ENCODE data around the gene SUMO4.

Gene SUMO4

GRCh38 chr6:149379977-149380376 lies 20.1 kb upstream of the SUMO4 start:
- H3K9me3 Mint-ChIP-seq (ENCODE audit: low read depth): no peaks in the 10 kb centered on the region
- H3K27ac Mint-ChIP-seq: peak overlapping the region; percentile 82
- H3K36me3 Mint-ChIP-seq: peaks cover 49% of the 10 kb centered on the region
- H3K4me1 Mint-ChIP-seq (ENCODE audit: low read depth): peaks cover 79% of the 10 kb centered on the region
- no peaks in the 10 kb centered on the region for H3K27me3 Mint-ChIP-seq
- no peak overlapping the region for H3K4me3 Mint-ChIP-seq

- peak overlapping the region; percentile 46 for H3K4me3 Mint-ChIP-seq
- H3K27me3 Mint-ChIP-seq: no peaks in the 10 kb centered on the region
- H3K36me3 Mint-ChIP-seq: peaks cover 45% of the 10 kb centered on the region
- peaks cover 78% of the 10 kb centered on the region for H3K4me1 Mint-ChIP-seq (ENCODE audit: low read depth)
- H3K27ac Mint-ChIP-seq: peak overlapping the region; percentile 82
- H3K9me3 Mint-ChIP-seq (ENCODE audit: low read depth): no peaks in the 10 kb centered on the region
These were observed 19.5 kb upstream of the SUMO4 start for GRCh38 chr6:149380523-149380922.

- Mint-ChIP-seq H3K4me1 (ENCODE audit: low read depth) (peaks cover 80% of the 10 kb centered on the region), H3K27ac (peak overlapping the region; percentile 66), H3K36me3 (peaks cover 48% of the 10 kb centered on the region), H3K9me3 (ENCODE audit: low read depth) (peaks cover 14% of the 10 kb centered on the region), H3K4me3 (no peak overlapping the region), H3K27me3 (no peaks in the 10 kb centered on the region)
These were observed 16.7 kb upstream of the SUMO4 start for GRCh38 chr6:149383371-149383770.

GRCh38 chr6:149384464-149384863 lies 15.6 kb upstream of the SUMO4 start:
- H3K27ac Mint-ChIP-seq: peak overlapping the region; percentile 67
- peaks cover 75% of the 10 kb centered on the region for H3K4me1 Mint-ChIP-seq (ENCODE audit: low read depth)
- peaks cover 14% of the 10 kb centered on the region for H3K9me3 Mint-ChIP-seq (ENCODE audit: low read depth)
- H3K27me3 Mint-ChIP-seq: no peaks in the 10 kb centered on the region
- H3K4me3 Mint-ChIP-seq: peak overlapping the region; percentile 17
- H3K36me3 Mint-ChIP-seq: peaks cover 38% of the 10 kb centered on the region

GRCh38 chr6:149385998-149386646 lies 13.9 kb upstream of the SUMO4 start:
- H3K4me1 Mint-ChIP-seq (ENCODE audit: low read depth): peaks cover 73% of the 10 kb centered on the region
- peak overlapping the region; percentile 38 for H3K27ac Mint-ChIP-seq

GRCh38 chr6:149387779-149388512 lies 12.1 kb upstream of the SUMO4 start:
- H3K27ac Mint-ChIP-seq: peak overlapping the region; percentile 16
- H3K36me3 Mint-ChIP-seq: peaks cover 39% of the 10 kb centered on the region
- H3K4me1 Mint-ChIP-seq (ENCODE audit: low read depth): peaks cover 75% of the 10 kb centered on the region
- no peak overlapping the region for H3K4me3 Mint-ChIP-seq
- H3K27me3 Mint-ChIP-seq: no peaks in the 10 kb centered on the region
- peaks cover 14% of the 10 kb centered on the region for H3K9me3 Mint-ChIP-seq (ENCODE audit: low read depth)

More at GRCh38 chr6:149385998-149386646, 13.9 kb upstream of the SUMO4 start:
- Mint-ChIP-seq H3K9me3 (ENCODE audit: low read depth) (peaks cover 14% of the 10 kb centered on the region), H3K36me3 (peaks cover 37% of the 10 kb centered on the region), H3K4me3 (peak overlapping the region; percentile 25), H3K27me3 (no peaks in the 10 kb centered on the region)

GRCh38 chr6:149389509-149390297 lies 10.4 kb upstream of the SUMO4 start:
- Mint-ChIP-seq H3K27me3 (no peaks in the 10 kb centered on the region), H3K36me3 (peaks cover 38% of the 10 kb centered on the region), H3K4me1 (ENCODE audit: low read depth) (peaks cover 74% of the 10 kb centered on the region), H3K9me3 (ENCODE audit: low read depth) (peaks cover 14% of the 10 kb centered on the region), H3K27ac (peak overlapping the region; percentile 58), H3K4me3 (peak overlapping the region; percentile 15)

- H3K4me3 Mint-ChIP-seq: no peak overlapping the region
- H3K27ac Mint-ChIP-seq: peak overlapping the region; percentile 86
- peaks cover 72% of the 10 kb centered on the region for H3K4me1 Mint-ChIP-seq (ENCODE audit: low read depth)
These were observed 8.0 kb upstream of the SUMO4 start for GRCh38 chr6:149392093-149392492.

GRCh38 chr6:149392535-149392934 lies 7.5 kb upstream of the SUMO4 start:
- Mint-ChIP-seq H3K4me3 (peak overlapping the region; percentile 17), H3K36me3 (peaks cover 31% of the 10 kb centered on the region), H3K4me1 (ENCODE audit: low read depth) (peaks cover 72% of the 10 kb centered on the region), H3K27me3 (no peaks in the 10 kb centered on the region), H3K27ac (peak overlapping the region; percentile 86), H3K9me3 (ENCODE audit: low read depth) (no peaks in the 10 kb centered on the region)

More at GRCh38 chr6:149392093-149392492, 8.0 kb upstream of the SUMO4 start:
- peaks cover 31% of the 10 kb centered on the region for H3K36me3 Mint-ChIP-seq
- no peaks in the 10 kb centered on the region for H3K27me3 Mint-ChIP-seq
- H3K9me3 Mint-ChIP-seq (ENCODE audit: low read depth): peaks cover under 1% of the 10 kb centered on the region

GRCh38 chr6:149393002-149393679 lies 6.9 kb upstream of the SUMO4 start:
- Mint-ChIP-seq H3K4me3 (peak overlapping the region; percentile 45), H3K27me3 (no peaks in the 10 kb centered on the region), H3K4me1 (ENCODE audit: low read depth) (peaks cover 70% of the 10 kb centered on the region), H3K9me3 (ENCODE audit: low read depth) (no peaks in the 10 kb centered on the region), H3K27ac (peak overlapping the region; percentile 86), H3K36me3 (peaks cover 35% of the 10 kb centered on the region)

GRCh38 chr6:149395185-149395584 lies 4.9 kb upstream of the SUMO4 start:
- Mint-ChIP-seq H3K27me3 (no peaks in the 10 kb centered on the region), H3K36me3 (peaks cover 37% of the 10 kb centered on the region), H3K4me1 (ENCODE audit: low read depth) (peaks cover 59% of the 10 kb centered on the region), H3K27ac (peak overlapping the region; percentile 51), H3K9me3 (ENCODE audit: low read depth) (no peaks in the 10 kb centered on the region), H3K4me3 (no peak overlapping the region)

- H3K4me1 Mint-ChIP-seq (ENCODE audit: low read depth): peaks cover 44% of the 10 kb centered on the region
- peak overlapping the region; percentile 61 for H3K27ac Mint-ChIP-seq
These were observed 2.7 kb upstream of the SUMO4 start for GRCh38 chr6:149397384-149397783.

GRCh38 chr6:149403534-149403933 lies 3.5 kb downstream of the SUMO4 start:
- Mint-ChIP-seq H3K4me3 (no peak overlapping the region), H3K36me3 (peaks cover 29% of the 10 kb centered on the region), H3K9me3 (ENCODE audit: low read depth) (no peaks in the 10 kb centered on the region), H3K27ac (peak overlapping the region; percentile 0), H3K27me3 (no peaks in the 10 kb centered on the region), H3K4me1 (ENCODE audit: low read depth) (peaks cover 17% of the 10 kb centered on the region)

More at GRCh38 chr6:149397384-149397783, 2.7 kb upstream of the SUMO4 start:
- Mint-ChIP-seq H3K36me3 (peaks cover 36% of the 10 kb centered on the region), H3K9me3 (ENCODE audit: low read depth) (no peaks in the 10 kb centered on the region), H3K27me3 (no peaks in the 10 kb centered on the region), H3K4me3 (no peak overlapping the region)

All from activated naive CD8-positive, alpha-beta T cell (primary cell).